ENCODE data around the gene NOXO1. TPM values are rescaled to one million over a fixed set of nuclear protein-coding genes. Genes with fewer than 3 reads are reported as not detected.

Gene NOXO1
- total RNA-seq, 1 experiment from 2014 or later: 3.4 TPM

DNA sequence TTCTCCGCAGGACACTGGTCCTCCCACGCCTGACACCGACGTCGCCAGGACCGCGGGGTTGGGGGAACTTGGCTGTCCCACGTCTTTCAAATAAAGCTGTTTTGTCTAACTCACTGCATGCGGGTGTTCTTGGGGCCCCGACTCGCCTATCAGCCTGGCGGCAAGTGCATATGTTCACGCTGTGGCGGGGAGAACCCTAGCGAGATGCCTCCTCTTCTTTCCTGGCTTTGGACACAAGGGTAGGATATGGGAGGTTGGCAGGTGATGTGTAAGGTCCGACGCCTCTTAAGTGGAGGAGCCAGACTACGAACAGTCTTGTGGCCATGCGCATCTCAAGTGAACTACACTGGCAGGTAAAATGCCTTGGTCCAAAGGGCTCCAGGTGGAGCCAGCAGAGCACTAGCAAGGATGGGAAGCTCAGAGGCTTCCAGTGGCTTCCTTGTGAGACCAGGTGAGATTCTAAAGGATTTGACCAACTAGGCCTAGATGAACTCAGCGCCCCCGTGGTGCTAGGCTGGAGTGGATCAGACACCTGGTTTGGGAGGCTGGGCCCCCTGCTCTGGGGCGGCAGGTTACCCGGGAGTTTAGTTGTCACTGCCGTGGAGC is 15.8 kb downstream of the NOXO1 start:
- Histone ChIP-seq H3K27ac (ENCODE audit: low read length) (peak overlapping the region; percentile 47), H3K9ac (ENCODE audit: low read length) (peak overlapping the region; percentile 99), H3K9me3 (ENCODE audit: low read length) (no peaks in the 10 kb centered on the region), H3F3A (ENCODE audit: low read length, unreplicated experiment) (peaks cover 14% of the 10 kb centered on the region), H3K4me3 (ENCODE audit: low read length) (peak overlapping the region; percentile 96), H3K36me3 (ENCODE audit: low read depth, low read length) (peaks cover 22% of the 10 kb centered on the region), H3K79me2 (ENCODE audit: low read length) (peaks cover 45% of the 10 kb centered on the region), H3K4me1 (ENCODE audit: insufficient read depth, low read length) (peaks cover 9% of the 10 kb centered on the region; the same call in 1 of the 2 replicates), H3K27me3 (ENCODE audit: low read length) (no peaks in the 10 kb centered on the region), H3K9me2 (replicated peaks; ENCODE audit: low read length) (no peaks in the 10 kb centered on the region), H4K20me1 (ENCODE audit: low read length) (peaks cover 19% of the 10 kb centered on the region), H2AFZ (ENCODE audit: low read length) (peak overlapping the region; percentile 70), H3K4me2 (ENCODE audit: low read length) (peak overlapping the region; percentile 96)
- POLR2A ChIA-PET (ENCODE audit: unreplicated experiment): interaction anchor here (0.7 to 1.0 kb wide), 2 partner anchors 60 to 183 kb away, joined by 3 to 9 read pairs; partner anchors contain the start of genes NUBP2 and SPSB3
- no peak for ATAC-seq
- TF ChIP-seq EZH2 (IDR thresholded peaks at IDR 0.05; ENCODE audit: low read length, unreplicated experiment): no peak
- no peak for TF ChIP-seq EZH2phosphoT487 (IDR thresholded peaks at IDR 0.05; ENCODE audit: borderline replicate concordance, low read length)
- TF ChIP-seq, protein P1, sequence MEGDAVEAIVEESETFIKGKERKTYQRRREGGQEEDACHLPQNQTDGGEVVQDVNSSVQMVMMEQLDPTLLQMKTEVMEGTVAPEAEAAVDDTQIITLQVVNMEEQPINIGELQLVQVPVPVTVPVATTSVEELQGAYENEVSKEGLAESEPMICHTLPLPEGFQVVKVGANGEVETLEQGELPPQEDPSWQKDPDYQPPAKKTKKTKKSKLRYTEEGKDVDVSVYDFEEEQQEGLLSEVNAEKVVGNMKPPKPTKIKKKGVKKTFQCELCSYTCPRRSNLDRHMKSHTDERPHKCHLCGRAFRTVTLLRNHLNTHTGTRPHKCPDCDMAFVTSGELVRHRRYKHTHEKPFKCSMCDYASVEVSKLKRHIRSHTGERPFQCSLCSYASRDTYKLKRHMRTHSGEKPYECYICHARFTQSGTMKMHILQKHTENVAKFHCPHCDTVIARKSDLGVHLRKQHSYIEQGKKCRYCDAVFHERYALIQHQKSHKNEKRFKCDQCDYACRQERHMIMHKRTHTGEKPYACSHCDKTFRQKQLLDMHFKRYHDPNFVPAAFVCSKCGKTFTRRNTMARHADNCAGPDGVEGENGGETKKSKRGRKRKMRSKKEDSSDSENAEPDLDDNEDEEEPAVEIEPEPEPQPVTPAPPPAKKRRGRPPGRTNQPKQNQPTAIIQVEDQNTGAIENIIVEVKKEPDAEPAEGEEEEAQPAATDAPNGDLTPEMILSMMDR (conservative IDR thresholded peaks at IDR 0.05; ENCODE audit: low read depth, low read length): no peak
- BruUV-seq (replicated peaks): TSS peak; percentile 68
- DNase-seq: no peak
- CTCF ChIA-PET: no interaction called here
- intact Hi-C loops (cut with micrococcal nuclease): no loop called here

DNA sequence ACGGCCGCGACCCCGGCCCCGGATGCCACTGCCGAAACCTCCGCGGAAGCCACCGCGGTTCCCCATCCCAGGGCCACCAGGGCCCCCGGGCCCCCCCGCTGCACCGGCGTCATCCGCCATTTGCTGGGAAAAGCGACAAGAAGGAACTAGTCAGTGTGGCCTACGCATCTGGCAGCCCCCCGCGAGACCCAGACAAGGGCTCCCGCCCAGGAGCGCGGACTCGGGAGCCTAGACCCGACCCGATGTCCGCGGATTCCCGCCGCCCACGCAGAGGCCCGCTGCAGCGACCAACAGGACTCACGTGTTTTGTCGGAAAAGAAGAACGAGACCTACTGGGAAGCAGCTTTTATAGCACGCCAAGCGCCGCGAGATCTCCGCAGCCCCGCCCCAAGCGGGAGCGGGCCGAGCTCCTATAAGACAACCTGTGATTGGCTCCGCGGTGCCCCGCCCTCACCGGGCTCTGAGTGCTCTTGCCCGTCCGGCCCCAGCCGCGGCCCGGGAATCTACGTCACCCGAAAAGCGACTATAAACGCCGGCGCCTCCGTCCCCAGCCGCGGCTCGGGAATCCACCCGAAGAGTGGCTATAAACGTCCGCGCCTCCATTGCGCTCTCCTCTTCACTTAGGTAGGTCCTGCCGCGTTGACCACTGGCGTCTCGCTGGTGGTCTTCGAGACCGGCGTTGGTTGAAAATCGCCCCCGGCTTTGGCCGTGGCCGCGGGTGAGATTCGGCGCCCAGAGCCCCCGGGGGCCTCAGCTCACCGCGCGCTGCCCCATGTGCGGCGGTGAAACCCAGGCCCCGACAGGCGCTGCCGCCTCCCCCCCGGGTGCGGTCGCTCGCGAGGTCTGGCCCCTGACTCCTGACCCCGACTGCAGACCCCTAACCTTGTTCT is 16.5 kb downstream of the NOXO1 start, which contains the start of gene RPS2:
Gene RPS2 (minus strand): TSS at position 321 of the 890 bp plus-strand sequence. CDS start 201 bp downstream, at position 120.
- peak within 1 kb of the TSS; percentile 99 for H3K9ac ChIP-seq (ENCODE audit: low read length)
- peak within 1 kb of the TSS; percentile 96 for H3K4me3 ChIP-seq (ENCODE audit: low read length)
- no peaks in the 10 kb centered on the region for H3K9me3 ChIP-seq (ENCODE audit: low read length)
- TF ChIP-seq, protein P1 (conservative IDR thresholded peaks at IDR 0.05; ENCODE audit: low read depth, low read length): no peak
- TF ChIP-seq EZH2 (IDR thresholded peaks at IDR 0.05; ENCODE audit: low read length, unreplicated experiment): no peak
- no peak for TF ChIP-seq EZH2phosphoT487 (IDR thresholded peaks at IDR 0.05; ENCODE audit: borderline replicate concordance, low read length)
- peaks cover 9% of the 10 kb centered on the region; the same call in 1 of the 2 replicates for H3K4me1 ChIP-seq (ENCODE audit: insufficient read depth, low read length)
- H3K4me2 ChIP-seq (ENCODE audit: low read length): peak within 1 kb of the TSS; percentile 96
- ChIA-PET POLR2A (ENCODE audit: unreplicated experiment) (interaction anchor here (0.5 to 1.0 kb wide), 9 partner anchors 13 to 1040 kb away, joined by 3 to 25 read pairs (median 5); partner anchors contain the start of genes MSRB1, NUBP2 and SPSB3), CTCF (no interaction called here)
- H4K20me1 ChIP-seq (ENCODE audit: low read length): peaks cover 19% of the 10 kb centered on the region
- peaks cover 16% of the 10 kb centered on the region for H3F3A ChIP-seq (ENCODE audit: low read length, unreplicated experiment)
- no peaks in the 10 kb centered on the region for H3K27me3 ChIP-seq (ENCODE audit: low read length)
- no peaks in the 10 kb centered on the region for H3K9me2 ChIP-seq (replicated peaks; ENCODE audit: low read length)
- intact Hi-C loops (cut with micrococcal nuclease): no loop called here
- ATAC-seq (peak; percentile 74), DNase-seq (peak; percentile 95)
- peak within 1 kb of the TSS; percentile 47 for H3K27ac ChIP-seq (ENCODE audit: low read length)
- BruUV-seq (replicated peaks): no TSS peak
- peaks cover 52% of the 10 kb centered on the region for H3K79me2 ChIP-seq (ENCODE audit: low read length)
- peaks cover 22% of the 10 kb centered on the region for H3K36me3 ChIP-seq (ENCODE audit: low read depth, low read length)
- H2AFZ ChIP-seq (ENCODE audit: low read length): peak within 1 kb of the TSS; percentile 70

Data from PC-3 (cell line).